Effector CD4-positive, alpha-beta T cell (primary cell): ENCODE measurements around the gene DCTPP1.

Source experiments
- DNase-seq: peaks from one replicate; pipeline ENCODE4 v3.0.0-alpha.2; 2020

The DCTPP1 gene

DNA sequence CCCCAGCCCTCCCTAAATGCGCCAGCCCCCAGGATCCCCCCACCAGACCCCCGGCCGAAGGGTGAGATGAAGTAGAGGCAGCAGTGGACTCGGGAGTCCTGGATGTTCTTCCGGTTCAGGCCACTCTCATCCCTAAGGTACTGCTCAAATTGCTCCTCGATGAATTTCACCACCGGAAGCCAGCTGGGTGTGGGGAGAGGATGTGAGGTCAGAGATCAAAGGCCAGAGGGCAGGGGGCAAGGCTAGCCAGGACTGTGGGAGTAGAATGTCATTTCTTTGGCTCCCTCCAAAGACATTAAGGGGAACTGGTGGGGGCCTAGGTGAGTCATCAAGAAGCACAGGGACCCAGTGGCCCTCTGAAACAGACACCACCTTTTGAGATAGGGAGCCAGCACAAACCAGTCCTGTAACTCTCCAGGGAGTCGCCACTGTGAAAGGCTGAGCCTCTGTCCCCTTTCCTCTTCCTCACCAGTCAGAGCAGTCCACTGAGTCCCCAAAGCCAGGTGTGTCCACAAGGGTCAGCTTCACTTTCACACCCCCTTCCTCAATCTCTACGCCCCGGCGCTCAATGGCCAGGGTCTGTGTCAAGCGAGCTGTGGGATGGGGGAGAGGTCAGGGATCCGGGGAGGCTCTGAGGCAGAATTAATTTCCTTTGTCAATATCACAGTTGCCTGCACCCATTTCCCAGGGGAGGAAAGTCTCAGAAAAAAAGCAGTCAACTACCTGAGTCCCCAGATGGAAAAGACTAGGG is 48.4 kb downstream of the DCTPP1 start:
- no peak for DNase-seq

DNA sequence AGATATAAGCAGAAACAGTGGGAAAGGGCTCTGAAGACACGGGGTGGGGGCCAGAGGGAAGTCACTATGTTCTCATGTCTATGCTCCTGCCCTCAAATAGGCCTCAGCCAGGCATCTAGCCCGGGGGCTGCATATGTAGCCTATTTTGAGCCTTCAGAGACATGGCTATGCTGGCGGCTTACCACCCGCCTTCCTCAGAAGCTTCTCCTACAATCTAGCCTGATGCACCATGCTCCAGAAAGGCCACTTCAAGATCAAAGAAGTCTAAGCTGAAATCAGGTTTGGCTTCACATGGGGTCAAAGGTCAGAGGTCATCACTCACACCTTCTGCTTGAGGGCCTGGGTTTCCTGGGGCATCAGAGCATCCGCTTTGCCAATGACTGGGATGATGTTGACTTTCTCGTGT is 49.0 kb downstream of the DCTPP1 start:
- DNase-seq, result no peak

DNA sequence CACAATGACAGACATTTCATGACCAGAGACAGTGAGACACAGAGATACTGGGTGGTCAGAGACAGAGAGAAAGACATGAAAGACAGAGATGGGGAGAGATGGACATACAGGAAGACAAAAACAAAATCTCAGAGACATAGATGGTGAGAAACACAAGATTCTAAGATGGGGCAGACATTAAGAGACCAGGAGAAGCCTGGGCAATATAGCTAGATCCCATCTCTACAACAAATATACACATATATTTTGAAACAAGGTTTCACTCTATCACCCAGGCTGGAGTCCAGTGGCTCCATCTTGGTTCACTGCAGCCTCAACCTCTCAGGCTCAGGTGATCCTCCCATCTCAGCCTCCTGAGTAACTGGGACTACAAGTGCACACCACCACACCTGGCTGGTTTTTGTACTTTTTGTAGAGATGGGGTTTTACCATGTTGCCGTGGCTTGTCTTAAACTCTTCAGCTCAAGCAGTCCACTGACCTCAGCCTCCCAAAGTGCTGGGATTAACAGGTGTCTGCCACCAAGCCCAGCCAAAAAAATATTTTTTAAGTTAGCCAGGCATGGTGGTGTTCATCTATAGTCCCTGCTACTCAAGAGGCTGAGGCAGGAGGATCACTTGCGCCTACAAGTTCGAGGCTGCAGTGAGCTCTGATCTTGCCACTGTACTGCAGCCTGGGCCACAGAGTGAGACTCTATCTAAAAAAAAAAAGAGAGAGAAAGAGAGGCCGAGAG is 49.6 kb downstream of the DCTPP1 start:
- DNase-seq, result no peak

DNA sequence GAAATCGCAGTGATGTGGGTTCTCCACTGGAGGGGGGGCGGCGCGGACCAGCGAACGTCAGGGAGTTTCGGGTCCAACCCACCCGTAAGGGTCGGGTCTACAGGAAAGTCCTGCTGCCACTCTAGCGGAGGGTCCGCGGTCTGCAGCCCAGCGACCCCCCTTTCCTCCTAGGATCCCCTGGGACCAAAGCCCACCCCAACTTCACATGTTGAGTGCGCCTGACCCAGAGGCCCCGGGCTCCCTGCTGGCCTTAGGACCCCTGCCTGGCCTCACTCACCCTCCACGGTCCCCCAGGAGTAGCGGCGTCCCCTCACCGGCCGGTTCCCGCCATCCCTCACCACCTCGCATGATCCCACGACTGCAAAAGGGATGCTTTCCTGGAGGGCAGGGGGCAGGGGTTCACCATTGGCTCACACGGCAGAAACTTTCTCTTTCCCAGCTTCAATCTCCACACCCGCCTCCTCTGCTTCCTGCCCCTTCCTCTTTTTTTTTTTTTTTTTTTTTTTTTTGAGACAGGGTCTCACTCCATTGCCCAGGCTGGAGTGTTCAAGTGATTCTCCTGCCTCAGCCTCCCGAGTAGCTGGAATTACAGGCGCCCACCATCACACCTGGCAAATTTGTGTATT is 50.6 kb downstream of the DCTPP1 start:
- DNase-seq, result no peak

DNA sequence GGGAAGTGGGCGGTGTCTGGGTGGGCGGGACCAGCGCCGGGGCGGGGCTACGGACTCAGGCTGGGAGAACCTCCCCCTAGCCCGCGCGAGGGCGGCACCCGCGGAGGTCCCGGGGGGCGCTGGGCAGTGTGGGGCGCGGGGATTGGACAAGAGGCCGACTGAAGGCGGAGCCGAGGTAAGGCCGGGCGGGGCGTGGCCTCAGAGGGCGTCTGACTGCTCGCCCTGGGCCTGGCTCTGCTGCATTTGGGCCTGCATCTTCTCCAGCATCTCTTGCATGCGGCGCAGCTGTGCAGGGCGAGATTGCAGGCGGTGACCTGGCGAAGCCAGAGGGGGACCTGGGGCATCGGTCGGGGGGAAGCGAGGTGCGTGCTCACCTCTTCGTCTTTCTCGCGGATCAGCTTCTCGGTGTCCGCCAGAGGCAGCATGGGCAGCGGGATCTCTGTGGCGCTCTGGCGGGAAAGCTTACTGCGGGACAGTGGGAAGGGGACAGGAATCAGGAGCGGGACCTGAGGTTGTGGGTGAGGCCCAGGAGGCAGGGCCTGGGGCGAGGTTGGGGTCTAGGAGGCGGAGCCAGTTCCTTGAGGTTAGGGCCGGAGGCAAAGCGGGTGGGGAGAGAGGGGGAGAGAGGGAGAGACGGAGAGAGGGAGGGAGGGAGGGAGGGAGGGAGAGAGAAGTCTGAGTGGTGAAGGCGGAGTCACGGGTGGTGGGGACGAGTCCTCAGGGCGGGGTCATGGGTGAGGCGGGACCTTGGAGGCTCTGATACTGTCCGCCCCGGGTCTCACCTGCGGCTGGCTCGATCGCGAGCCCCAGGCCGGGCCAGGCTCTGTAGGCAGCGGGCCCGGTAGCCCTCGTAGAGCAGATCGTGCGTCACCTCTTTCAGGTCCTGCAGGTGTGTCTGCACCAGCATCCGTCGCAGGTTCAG is 51.3 kb downstream of the DCTPP1 start:
- peak; percentile 98 for DNase-seq

DNA sequence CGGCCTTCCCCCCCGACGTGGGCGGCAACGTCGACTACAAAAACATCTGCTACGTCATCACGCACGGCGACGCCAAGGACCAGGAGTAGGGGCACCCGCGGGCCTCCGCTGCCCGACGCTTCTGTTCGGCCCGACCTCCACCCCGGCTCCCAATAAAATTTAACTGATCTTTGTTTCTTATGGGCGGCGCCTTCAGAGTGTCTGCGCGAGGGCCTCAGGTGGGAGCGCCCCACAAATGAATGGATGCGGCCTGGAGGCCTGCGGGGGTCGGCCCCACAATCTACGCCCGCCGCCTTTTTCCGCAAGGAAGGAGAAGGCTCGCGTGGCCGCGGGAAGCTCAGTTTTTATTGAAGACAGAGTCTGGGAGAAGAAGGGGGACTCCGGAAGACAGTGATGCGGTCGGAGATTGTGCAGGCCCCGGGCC is 52.0 kb downstream of the DCTPP1 start:
- DNase-seq, result peak; percentile 89

DNA sequence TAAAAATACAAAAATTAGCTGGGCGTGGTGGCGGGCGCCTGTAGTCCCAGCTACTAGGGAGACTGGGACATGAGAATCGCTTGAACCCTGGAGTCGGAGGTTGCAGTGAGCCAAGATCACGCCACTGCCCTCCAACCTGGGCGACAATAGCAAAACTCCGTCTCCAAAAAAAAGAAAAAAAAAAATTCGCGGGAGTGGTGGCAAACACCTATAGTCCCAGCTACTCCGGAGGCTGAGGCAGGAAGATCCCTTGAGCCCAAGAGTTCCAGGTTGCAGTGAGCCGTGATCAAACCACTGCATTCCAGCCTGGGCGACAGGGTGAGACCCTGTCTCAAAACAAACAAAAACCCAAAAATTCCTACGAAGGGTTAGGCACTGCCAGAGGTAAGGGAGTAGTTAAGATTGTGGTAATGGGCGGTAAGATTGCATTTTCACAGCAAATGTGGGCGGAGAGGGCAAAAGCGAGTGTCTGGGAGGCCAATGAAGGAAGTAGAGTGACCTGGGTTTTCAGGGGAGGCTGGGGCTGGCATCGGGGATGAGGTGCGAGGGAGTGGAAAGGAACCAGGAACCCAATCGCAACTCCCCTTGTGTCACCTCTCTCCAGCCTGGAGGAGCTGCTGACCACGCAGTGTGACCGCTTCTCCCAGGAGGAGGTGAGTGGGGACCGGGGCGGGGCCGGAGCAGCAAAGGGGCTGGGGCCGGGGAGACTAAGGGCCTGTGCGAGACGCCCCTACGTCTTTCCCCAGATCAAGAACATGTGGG is 52.6 kb downstream of the DCTPP1 start:
- no peak for DNase-seq

DNA sequence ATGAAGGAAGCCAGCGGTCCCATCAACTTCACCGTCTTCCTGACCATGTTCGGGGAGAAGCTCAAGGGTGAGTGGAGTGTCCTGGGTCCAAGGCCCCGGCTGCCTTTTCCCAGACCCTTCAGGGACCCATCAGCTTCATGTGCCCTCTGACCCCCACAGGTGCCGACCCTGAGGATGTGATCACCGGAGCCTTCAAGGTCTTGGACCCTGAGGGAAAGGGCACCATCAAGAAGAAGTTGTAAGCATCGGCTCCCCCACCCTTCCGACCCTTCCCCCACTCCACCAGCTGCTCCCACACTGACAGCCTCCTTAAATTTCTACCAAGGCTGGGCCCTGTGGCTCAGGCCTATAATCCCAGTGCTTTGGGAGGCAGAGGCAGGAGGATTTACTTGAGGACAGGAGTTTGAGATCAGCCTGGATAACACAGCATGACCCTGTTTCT is 53.3 kb downstream of the DCTPP1 start:
- DNase-seq, result no peak

DNA sequence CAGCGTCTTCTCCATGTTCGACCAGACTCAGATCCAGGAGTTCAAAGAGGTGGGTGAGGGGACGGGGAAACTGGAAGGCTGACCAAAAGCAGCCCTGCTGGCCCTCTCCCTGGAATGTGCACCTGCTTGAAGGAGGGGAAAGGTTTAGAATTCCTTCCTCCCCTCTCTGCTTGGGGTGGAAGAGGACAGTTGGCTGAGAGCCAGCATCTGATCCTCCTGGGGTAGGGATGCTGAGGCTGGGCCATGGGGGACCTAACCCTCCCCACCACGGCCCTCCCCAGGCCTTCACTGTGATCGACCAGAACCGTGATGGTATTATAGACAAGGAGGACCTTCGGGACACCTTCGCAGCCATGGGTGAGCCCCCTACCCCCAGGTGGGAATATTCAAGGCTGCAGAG is 54.0 kb downstream of the DCTPP1 start:
- DNase-seq, result no peak

DNA sequence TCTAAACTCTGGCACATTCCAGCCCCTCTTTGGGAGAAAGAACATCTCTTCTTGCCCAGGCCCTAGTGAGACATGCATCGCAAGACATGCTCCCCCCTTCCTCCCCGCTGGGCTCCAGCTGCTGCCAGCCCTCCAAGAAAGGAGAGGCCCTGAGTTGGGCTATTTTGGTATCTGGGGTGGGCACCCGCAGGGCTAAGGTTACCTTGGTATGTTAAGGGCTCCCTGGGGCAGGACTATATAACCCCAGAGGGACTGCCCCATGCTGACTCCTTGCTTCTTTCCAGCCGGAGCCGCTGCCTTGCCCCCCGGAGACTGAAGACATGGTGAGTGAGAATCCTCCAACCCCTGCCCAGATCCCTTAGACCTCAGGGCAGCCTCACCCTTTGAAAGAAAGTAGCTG is 55.3 kb downstream of the DCTPP1 start, which contains the start of gene MYL11:
MYL11 (plus strand) TSS at position 265 of the 400 bp plus-strand sequence; CDS start at position 321, 56 bp downstream.
- DNase-seq, result no peak
